ENCODE results near the gene RGSL1.

DNA sequence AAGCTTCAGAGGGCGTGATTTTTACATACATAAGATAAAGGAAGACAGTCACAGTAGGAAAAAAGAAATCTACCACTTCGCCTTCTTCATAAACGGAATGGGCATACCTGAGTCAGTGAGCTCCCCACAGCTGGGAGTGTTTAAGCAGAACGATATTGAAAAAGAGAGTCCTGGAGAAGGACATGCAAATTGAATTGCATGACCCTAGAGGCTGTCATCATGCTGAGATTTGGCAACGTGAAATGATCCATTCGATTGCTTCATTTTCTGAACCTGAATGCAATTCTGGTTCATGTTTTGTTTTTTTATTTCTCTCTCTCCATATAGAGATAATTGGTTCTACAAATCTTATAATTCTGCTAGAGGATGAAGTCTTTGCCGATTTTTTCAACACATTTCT, 3.7 kb downstream of the RGSL1 start:
- TF ChIP-seq POLR2A (IDR thresholded peaks at IDR 0.05) = no peak
- TF ChIP-seq CTCF (IDR thresholded peaks at IDR 0.05) = no peak
